ENCODE measurements around the gene AP2A2. TPM values are rescaled to one million over a fixed set of nuclear protein-coding genes. Genes with fewer than 3 reads are reported as not detected.

The AP2A2 gene
- total RNA-seq, 1 experiment from 2014 or later = 70.6 TPM

DNA sequence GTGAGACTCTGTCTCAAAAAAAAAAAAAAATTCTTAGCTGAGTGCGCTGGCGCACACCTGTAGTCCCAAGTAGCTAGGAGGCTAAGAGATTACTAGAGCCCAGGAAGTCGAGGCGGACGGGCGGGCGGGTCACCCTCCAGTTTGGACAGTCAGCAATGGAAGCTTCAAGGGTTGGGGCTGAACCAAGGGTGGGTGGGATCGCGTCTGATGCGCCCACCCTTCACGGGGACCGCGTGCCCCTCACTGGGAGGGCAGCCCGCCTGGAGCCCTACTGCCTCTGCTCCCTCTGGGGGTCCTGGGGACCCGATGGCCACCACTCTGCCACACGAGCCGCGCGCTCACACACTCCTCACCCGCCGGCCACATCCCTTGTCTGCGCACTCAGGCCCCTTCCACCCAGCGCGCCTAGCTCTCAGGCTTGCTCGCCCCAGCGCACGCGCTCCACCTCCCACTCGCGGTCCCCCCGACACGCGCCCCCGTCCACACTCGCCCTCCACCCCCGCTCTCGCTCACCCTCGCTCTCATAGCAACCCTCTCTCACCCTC is 15.6 kb upstream of the AP2A2 start:
- Mint-ChIP-seq H3K27me3 (ENCODE audit: insufficient read depth, unreplicated experiment) (no peaks in the 10 kb centered on the region), H3K4me1 (ENCODE audit: insufficient read depth, unreplicated experiment) (peaks cover 11% of the 10 kb centered on the region), H3K36me3 (ENCODE audit: insufficient read depth, unreplicated experiment) (no peaks in the 10 kb centered on the region), H3K27ac (ENCODE audit: low read depth, unreplicated experiment) (no peak overlapping the region), H3K9me3 (ENCODE audit: unreplicated experiment) (no peaks in the 10 kb centered on the region), H3K4me3 (ENCODE audit: unreplicated experiment) (peak overlapping the region; percentile 90)
- DNase-seq (ENCODE audit: unreplicated experiment) = no peak
- ChIA-PET POLR2A (interaction anchor here (0.8 to 1.8 kb wide), 6 partner anchors 9 to 91 kb away, joined by 3 to 11 read pairs (median 6); partner anchors contain the start of genes AP2A2, PNPLA2 and TSPAN4), CTCF (interaction anchor here (1.0 to 1.2 kb wide), 4 partner anchors 12 to 141 kb away, joined by 3 to 5 read pairs (median 4); no protein-coding TSS in a partner anchor)
- BruUV-seq (replicated peaks) = no TSS peak
- intact Hi-C loops (cut with micrococcal nuclease) = no loop called here
- TF ChIP-seq, protein P1, sequence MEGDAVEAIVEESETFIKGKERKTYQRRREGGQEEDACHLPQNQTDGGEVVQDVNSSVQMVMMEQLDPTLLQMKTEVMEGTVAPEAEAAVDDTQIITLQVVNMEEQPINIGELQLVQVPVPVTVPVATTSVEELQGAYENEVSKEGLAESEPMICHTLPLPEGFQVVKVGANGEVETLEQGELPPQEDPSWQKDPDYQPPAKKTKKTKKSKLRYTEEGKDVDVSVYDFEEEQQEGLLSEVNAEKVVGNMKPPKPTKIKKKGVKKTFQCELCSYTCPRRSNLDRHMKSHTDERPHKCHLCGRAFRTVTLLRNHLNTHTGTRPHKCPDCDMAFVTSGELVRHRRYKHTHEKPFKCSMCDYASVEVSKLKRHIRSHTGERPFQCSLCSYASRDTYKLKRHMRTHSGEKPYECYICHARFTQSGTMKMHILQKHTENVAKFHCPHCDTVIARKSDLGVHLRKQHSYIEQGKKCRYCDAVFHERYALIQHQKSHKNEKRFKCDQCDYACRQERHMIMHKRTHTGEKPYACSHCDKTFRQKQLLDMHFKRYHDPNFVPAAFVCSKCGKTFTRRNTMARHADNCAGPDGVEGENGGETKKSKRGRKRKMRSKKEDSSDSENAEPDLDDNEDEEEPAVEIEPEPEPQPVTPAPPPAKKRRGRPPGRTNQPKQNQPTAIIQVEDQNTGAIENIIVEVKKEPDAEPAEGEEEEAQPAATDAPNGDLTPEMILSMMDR (IDR thresholded peaks at IDR 0.05; ENCODE audit: unreplicated experiment) = no peak

DNA sequence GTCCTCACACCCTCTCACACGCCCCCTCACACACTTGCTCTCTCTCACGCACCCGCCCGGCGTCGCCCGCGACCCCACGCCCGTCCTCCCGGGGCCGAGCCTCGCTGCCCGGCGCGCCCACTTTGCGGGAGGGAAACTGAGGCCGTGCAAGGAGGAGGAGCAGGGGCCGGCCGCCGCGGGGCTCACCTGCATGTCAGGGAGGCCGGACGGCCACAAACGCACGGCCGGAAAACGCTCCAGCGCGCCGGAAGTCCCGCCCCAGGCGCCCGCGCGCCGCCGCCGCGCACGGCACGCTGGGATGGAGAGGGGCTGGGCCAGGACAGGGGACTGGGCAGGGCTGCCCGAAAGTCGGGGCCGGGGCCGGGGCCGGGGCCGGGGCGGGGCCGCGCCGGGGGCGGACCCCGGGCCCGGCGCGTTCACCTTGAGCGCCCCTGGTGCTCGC is 15.1 kb upstream of the AP2A2 start, which contains the start of gene CHID1:
Gene CHID1 (minus strand): TSS at position 222 of the 442 bp plus-strand sequence. CDS start 5,994 bp downstream, outside the sequence.
- CTCF ChIA-PET = interaction anchor here (1.0 to 1.2 kb wide), 3 partner anchors 14 to 140 kb away, joined by 3 to 5 read pairs (median 4); no protein-coding TSS in a partner anchor
- DNase-seq (ENCODE audit: unreplicated experiment) = peak; percentile 86
- POLR2A ChIA-PET = interaction anchor here (0.5 to 1.8 kb wide), 7 partner anchors 9 to 214 kb away, joined by 3 to 11 read pairs (median 5); partner anchors contain the start of genes AP2A2, PNPLA2 and TSPAN4
- peak within 1 kb of the TSS; percentile 90 for H3K4me3 Mint-ChIP-seq (ENCODE audit: unreplicated experiment)
- BruUV-seq (replicated peaks) = no TSS peak
- intact Hi-C loops (cut with micrococcal nuclease) = no loop called here
- H3K4me1 Mint-ChIP-seq (ENCODE audit: insufficient read depth, unreplicated experiment) = peaks cover 11% of the 10 kb centered on the region
- no peaks in the 10 kb centered on the region for H3K9me3 Mint-ChIP-seq (ENCODE audit: unreplicated experiment)
- H3K27ac Mint-ChIP-seq (ENCODE audit: low read depth, unreplicated experiment) = peak within 1 kb of the TSS; percentile 39
- TF ChIP-seq, protein P1 (IDR thresholded peaks at IDR 0.05; ENCODE audit: unreplicated experiment) = no peak
- H3K36me3 Mint-ChIP-seq (ENCODE audit: insufficient read depth, unreplicated experiment) = no peaks in the 10 kb centered on the region
- no peaks in the 10 kb centered on the region for H3K27me3 Mint-ChIP-seq (ENCODE audit: insufficient read depth, unreplicated experiment)

- intact Hi-C loops (cut with micrococcal nuclease) = no loop called here
- H3K36me3 Mint-ChIP-seq (ENCODE audit: insufficient read depth, unreplicated experiment) = no peaks in the 10 kb centered on the region
- H3K4me3 Mint-ChIP-seq (ENCODE audit: unreplicated experiment) = peak overlapping the region; percentile 90
- peak overlapping the region; percentile 39 for H3K27ac Mint-ChIP-seq (ENCODE audit: low read depth, unreplicated experiment)
- TSS peak; percentile 59 for BruUV-seq (replicated peaks)
- H3K4me1 Mint-ChIP-seq (ENCODE audit: insufficient read depth, unreplicated experiment) = peaks cover 11% of the 10 kb centered on the region
- ChIA-PET POLR2A (interaction anchor here (0.5 to 1.8 kb wide), 7 partner anchors 8 to 214 kb away, joined by 3 to 11 read pairs (median 5); partner anchors contain the start of genes AP2A2, PNPLA2 and TSPAN4), CTCF (interaction anchor here (0.6 to 1.2 kb wide), 4 partner anchors 13 to 1067 kb away, joined by 3 to 5 read pairs (median 4); no protein-coding TSS in a partner anchor)
- TF ChIP-seq, protein P1 (IDR thresholded peaks at IDR 0.05; ENCODE audit: unreplicated experiment) = no peak
- H3K9me3 Mint-ChIP-seq (ENCODE audit: unreplicated experiment) = no peaks in the 10 kb centered on the region
- no peaks in the 10 kb centered on the region for H3K27me3 Mint-ChIP-seq (ENCODE audit: insufficient read depth, unreplicated experiment)
- peak; percentile 39 for DNase-seq (ENCODE audit: unreplicated experiment)
Measured at GRCh38 chr11:911031-911889, 14.4 kb upstream of the AP2A2 start.

DNA sequence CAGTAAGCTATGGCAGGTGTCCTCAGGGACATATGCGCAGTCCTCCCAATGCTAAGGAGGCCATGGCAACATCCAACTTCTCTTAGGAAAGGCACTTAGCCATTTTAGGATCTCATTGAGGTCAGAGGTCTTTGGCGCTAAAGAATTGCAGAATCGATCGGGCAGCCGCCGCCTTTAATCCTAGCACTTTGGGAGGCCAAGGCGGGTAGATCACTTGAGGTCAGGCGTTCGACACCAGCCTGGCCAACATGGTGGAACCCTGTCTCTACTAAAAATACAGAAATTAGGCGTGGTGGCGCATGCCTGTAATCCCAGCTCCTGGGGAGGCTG is 13.8 kb upstream of the AP2A2 start:
- H3K9me3 Mint-ChIP-seq (ENCODE audit: unreplicated experiment) = no peaks in the 10 kb centered on the region
- H3K4me1 Mint-ChIP-seq (ENCODE audit: insufficient read depth, unreplicated experiment) = peaks cover 11% of the 10 kb centered on the region
- no peaks in the 10 kb centered on the region for H3K27me3 Mint-ChIP-seq (ENCODE audit: insufficient read depth, unreplicated experiment)
- H3K27ac Mint-ChIP-seq (ENCODE audit: low read depth, unreplicated experiment) = peak overlapping the region; percentile 39
- TF ChIP-seq, protein P1 (IDR thresholded peaks at IDR 0.05; ENCODE audit: unreplicated experiment) = no peak
- CTCF ChIA-PET = interaction anchor here (0.6 to 1.0 kb wide), 2 partner anchors 19 to 1067 kb away, joined by 3 to 4 read pairs; no protein-coding TSS in a partner anchor
- DNase-seq (ENCODE audit: unreplicated experiment) = no peak
- intact Hi-C loops (cut with micrococcal nuclease) = no loop called here
- no peaks in the 10 kb centered on the region for H3K36me3 Mint-ChIP-seq (ENCODE audit: insufficient read depth, unreplicated experiment)
- peak overlapping the region; percentile 90 for H3K4me3 Mint-ChIP-seq (ENCODE audit: unreplicated experiment)
- POLR2A ChIA-PET = interaction anchor here (1.8 kb wide), 3 partner anchors 14 to 215 kb away, joined by 4 to 11 read pairs (median 5); partner anchors contain the start of gene AP2A2
- no TSS peak for BruUV-seq (replicated peaks)
